ENCODE data around the gene MPL.

- no peak for TF ChIP-seq EZH2 (IDR thresholded peaks at IDR 0.05; ENCODE audit: insufficient read depth, low read length)
- no peak for TF ChIP-seq CTCF (IDR thresholded peaks at IDR 0.05; ENCODE audit: insufficient read depth, low read depth, low read length)
Observed at GRCh38 chr1:43354936-43355335, 17.3 kb downstream of the MPL start.

Data from astrocyte (in vitro differentiated cells and primary cell).